H1 (cell line): Measurements from ENCODE around the gene CYYR1. TPM values are rescaled to one million over a fixed set of nuclear protein-coding genes. Genes with fewer than 3 reads are reported as not detected.

Experiments
- BCL11A ChIP-seq, 2 experiments: IDR thresholded peaks; one replicate each; pipeline ENCODE4 v1.6.1; 2011; ENCODE audit warnings: low read depth in 2 of 2, low read length in 2 of 2, mild to moderate bottlenecking in 2 of 2
- CHD1 ChIP-seq: IDR thresholded peaks from 2 replicates; pipeline ENCODE4 v1.6.1; 2012; ENCODE audit warnings: low read depth, low read length, improper control_type of control experiment
- CHD7 ChIP-seq: fragments of 300-600 bp; sonication (generic); IDR thresholded peaks from 2 replicates; pipeline ENCODE4 v1.7.1; 2012; ENCODE audit warnings: low read length, moderate library complexity, mild to moderate bottlenecking, inconsistent platforms; ENCODE audit not compliant: insufficient replicate concordance
- POU5F1 ChIP-seq: IDR thresholded peaks from 2 replicates; pipeline ENCODE4 v1.6.1; 2011; ENCODE audit warnings: low read depth, mild to moderate bottlenecking, low read length, moderate library complexity
- TEAD4 ChIP-seq: IDR thresholded peaks from 2 replicates; pipeline ENCODE4 v1.6.1; 2012; ENCODE audit warnings: low read depth, low read length, inconsistent platforms, mixed read lengths
- polyA plus RNA-seq, 7 experiments: library from polyadenylated mRNA; depleted of rRNA in 3 of 7; stranded (reverse) in 5 of 7; unstranded in 2 of 7; fragments of >200 nt in 5 of 7; fragments of 200-250 nt in 2 of 7; gene quantifications; 1 replicate in 5 of 7; 2 replicates in 1 of 7; 4 replicates in 1 of 7; pipeline versions ENCODE4 v1.2.1 to v1.2.3, GENCODE V29; 2011 to 2013; ENCODE audit warnings: missing spikeins in 2 of 7, mixed read lengths in 2 of 7
- total RNA-seq: library from RNA; stranded (reverse); fragmentation: NEBNext Ultra II Directional; extraction: Animal tissue kit (Norgen Biotek cat#: 25700); gene quantifications from 2 replicates; pipeline ENCODE4 v1.2.1, GENCODE V29; 2021
- TF ChIP-seq, protein P1 (sequence below): IDR thresholded peaks from 2 replicates; pipeline ENCODE4 v1.6.1; 2012; ENCODE audit warnings: low read length, inconsistent platforms

CYYR1 gene
- total and polyA plus RNA-seq, 2 of the 8 experiments (the other 6 are each of a cell fraction or from before 2014, with no cell fraction given): 12.2 to 37.9 TPM

GRCh38 chr21:26489781-26490180, 83.3 kb downstream of the CYYR1 start (continued):
- TF ChIP-seq CHD7 (no peak), CHD1 (no peak), TEAD4 (no peak), BCL11A (IDR thresholded peaks at IDR 0.05; ENCODE audit: low read depth in 2 of 2, low read length in 2 of 2) (no peak), POU5F1 (no peak)
- TF ChIP-seq, protein P1, sequence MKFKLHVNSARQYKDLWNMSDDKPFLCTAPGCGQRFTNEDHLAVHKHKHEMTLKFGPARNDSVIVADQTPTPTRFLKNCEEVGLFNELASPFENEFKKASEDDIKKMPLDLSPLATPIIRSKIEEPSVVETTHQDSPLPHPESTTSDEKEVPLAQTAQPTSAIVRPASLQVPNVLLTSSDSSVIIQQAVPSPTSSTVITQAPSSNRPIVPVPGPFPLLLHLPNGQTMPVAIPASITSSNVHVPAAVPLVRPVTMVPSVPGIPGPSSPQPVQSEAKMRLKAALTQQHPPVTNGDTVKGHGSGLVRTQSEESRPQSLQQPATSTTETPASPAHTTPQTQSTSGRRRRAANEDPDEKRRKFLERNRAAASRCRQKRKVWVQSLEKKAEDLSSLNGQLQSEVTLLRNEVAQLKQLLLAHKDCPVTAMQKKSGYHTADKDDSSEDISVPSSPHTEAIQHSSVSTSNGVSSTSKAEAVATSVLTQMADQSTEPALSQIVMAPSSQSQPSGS: no peak
